Esophagus (tissue), 2 donors: ENCODE measurements around the gene TRIP6. TPM values are rescaled to one million over a fixed set of nuclear protein-coding genes. Genes with fewer than 3 reads are reported as not detected.

Experiments
- H3K27ac ChIP-seq, 2 donors: one replicate each; pipeline ENCODE4 v1.5.1; 2013; ENCODE audit warnings: low read depth in 2 of 2, mild to moderate bottlenecking in 2 of 2, inconsistent platforms in 1 of 2, low read length in 1 of 2, moderate library complexity in 1 of 2
- H3K27me3 ChIP-seq, 2 donors: one replicate each; pipeline ENCODE4 v1.6.1; 2013; ENCODE audit warnings: low read length in 2 of 2, control low read depth in 1 of 2, mild to moderate bottlenecking in 1 of 2; ENCODE audit not compliant: insufficient read depth in 2 of 2, control insufficient read depth in 1 of 2
- H3K36me3 ChIP-seq, 2 donors: one replicate each; pipeline ENCODE4 v1.6.1; 2013; ENCODE audit warnings: low read length in 1 of 2; ENCODE audit not compliant: control insufficient read depth in 2 of 2, insufficient read depth in 2 of 2
- H3K4me1 ChIP-seq, 2 donors: one replicate each; pipeline ENCODE4 v1.6.1; 2013; ENCODE audit warnings: low read length in 1 of 2; ENCODE audit not compliant: control insufficient read depth in 2 of 2, insufficient read depth in 2 of 2
- H3K4me3 ChIP-seq, 2 donors: one replicate each; pipeline ENCODE4 v1.5.1; 2013; ENCODE audit warnings: low read length in 2 of 2, mild to moderate bottlenecking in 2 of 2, low read depth in 1 of 2, moderate library complexity in 1 of 2
- H3K9me3 ChIP-seq, 2 donors: one replicate each; pipeline ENCODE4 v1.6.1; 2013; ENCODE audit warnings: mild to moderate bottlenecking in 2 of 2, low read depth in 1 of 2, low read length in 1 of 2, moderate library complexity in 1 of 2; ENCODE audit not compliant: control insufficient read depth in 2 of 2, insufficient read depth in 1 of 2
- WGBS, 2 donors: extraction: QIAGEN DNeasy Blood & Tissue Kit; methylation state at CpG; one replicate each; pipeline ENCODE4 v1.1.7; 2013; 5-methylcytosine and 5-hydroxymethylcytosine counted together
- polyA plus RNA-seq, 2 donors: library from polyadenylated mRNA; stranded (reverse); fragments of 200-250 nt; gene quantifications; one replicate each; pipeline ENCODE4 v1.2.3, GENCODE V29; 2013
- donor health status: healthy with polysubstance abuse.
- donor health status: Bipolar disorder and iron deficiency.

Gene TRIP6
- polyA plus RNA-seq, 2 donors: 39.4 to 75.0 TPM

DNA sequence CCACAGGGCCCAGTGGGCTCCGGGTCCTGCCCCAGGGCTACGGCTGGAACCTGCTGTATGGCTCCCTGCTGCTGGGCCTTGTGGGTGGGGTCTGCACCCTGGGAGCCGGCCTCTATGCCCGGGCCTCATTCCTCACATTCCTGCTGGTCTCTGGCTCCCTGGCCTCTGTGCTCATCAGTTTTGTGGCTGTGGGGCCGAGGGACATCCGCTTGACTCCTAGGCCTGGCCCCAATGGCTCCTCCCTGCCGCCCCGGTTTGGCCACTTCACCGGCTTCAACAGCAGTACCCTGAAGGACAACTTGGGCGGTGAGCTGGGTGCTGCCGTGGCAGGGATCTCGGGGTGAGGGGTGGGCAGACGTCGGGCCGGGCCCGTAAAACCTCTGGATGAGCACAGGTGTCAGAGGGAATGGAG, 10.3 kb upstream of the TRIP6 start:
- Histone ChIP-seq H3K27me3 (no peaks in the 10 kb centered on the region), H3K4me3 (no peak overlapping the region), H3K9me3 (no peaks in the 10 kb centered on the region), H3K27ac (no peak overlapping the region), H3K4me1 (no peaks in the 10 kb centered on the region), H3K36me3 (peaks cover 9 to 32% of the 10 kb centered on the region in 2 donors)
- WGBS, 2 donors: 93 to 95% methylated on average over 16 of the region's 16 CpGs

DNA sequence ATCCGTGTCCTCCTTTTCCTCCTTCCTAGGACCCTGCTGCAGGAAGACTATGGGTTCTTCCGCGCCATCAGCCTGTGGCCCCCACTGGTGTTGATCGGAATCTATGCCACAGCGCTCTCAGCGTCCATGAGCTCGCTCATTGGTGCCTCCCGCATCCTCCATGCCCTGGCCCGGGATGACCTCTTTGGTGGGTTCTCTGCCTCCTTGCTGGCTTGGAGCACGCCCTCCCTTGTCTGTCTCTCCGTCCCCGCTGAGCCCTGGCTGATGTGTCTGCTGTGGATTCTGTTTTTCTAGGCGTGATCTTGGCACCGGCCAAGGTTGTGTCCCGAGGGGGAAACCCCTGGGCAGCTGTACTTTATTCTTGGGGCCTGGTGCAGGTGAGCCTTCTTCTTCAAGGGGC, 7.3 kb upstream of the TRIP6 start:
- Histone ChIP-seq H3K36me3 (peaks cover 9 to 33% of the 10 kb centered on the region in 2 donors), H3K27ac (no peak overlapping the region), H3K4me3 (no peak overlapping the region), H3K9me3 (no peaks in the 10 kb centered on the region), H3K4me1 (no peaks in the 10 kb centered on the region), H3K27me3 (no peaks in the 10 kb centered on the region)
- 86 to 89% methylated on average over 15 of the region's 15 CpGs for WGBS, 2 donors

DNA sequence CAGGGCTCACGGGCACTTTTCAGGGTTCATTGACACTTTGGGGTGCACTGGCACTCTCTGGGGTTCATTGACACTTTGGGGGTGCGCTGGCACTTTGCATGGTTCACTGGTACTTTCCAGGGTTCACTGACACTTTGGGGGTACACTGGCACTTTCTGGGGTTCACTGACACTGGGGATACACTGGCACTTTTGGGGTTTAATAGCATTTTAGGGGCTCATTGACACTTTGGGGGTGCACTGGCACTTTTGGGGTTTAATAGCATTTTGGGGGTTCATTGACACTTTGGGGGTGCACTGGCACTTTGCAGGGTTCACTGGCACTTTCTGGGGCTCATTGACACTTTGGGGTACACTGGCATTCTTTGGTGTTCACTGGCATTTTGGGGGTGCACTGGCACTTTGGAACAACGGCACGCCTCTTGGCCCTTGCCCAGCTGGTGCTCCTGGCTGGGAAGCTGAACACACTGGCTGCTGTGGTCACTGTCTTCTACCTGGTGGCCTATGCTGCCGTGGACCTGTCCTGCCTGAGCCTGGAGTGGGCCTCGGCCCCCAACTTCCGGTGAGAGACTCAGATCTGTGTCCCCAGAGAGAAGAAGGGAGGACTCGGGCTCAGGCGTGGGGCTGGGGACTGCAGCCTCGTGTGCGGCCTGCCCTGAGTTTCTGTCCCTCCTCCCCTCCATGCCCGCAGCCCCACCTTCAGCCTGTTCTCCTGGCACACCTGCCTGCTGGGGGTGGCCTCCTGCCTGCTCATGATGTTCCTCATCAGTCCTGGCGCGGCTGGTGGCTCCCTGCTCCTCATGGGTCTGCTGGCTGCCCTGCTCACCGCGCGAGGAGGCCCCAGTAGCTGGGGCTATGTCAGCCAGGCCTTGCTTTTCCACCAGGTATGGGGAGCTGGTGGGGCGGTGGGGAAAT, 6.2 kb upstream of the TRIP6 start:
- H3K36me3 ChIP-seq: peaks cover 9 to 33% of the 10 kb centered on the region in 2 donors
- no peaks in the 10 kb centered on the region for H3K27me3 ChIP-seq
- no peak overlapping the region for H3K27ac ChIP-seq
- H3K4me1 ChIP-seq: peaks cover 0 to 4% of the 10 kb centered on the region in 2 donors
- 88 to 90% methylated on average over 17 to 18 of the region's 18 CpGs for WGBS, 2 donors
- H3K9me3 ChIP-seq: no peaks in the 10 kb centered on the region
- H3K4me3 ChIP-seq: no peak overlapping the region

DNA sequence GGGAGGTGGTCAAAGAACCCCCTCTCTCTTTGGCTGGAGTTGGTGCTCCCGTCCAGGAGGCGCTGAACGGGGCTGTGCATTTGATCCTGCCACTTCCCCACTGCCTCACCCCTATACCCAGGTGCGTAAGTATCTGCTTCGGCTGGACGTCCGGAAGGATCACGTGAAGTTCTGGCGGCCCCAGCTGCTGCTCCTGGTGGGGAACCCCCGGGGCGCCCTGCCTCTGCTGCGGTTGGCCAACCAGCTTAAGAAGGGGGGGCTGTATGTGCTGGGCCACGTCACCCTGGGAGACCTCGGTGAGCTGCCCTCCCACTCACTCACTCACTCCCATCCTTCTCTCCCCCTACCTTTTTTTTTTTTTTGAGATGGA, 5.6 kb upstream of the TRIP6 start:
- 93 to 97% methylated on average over 14 of the region's 14 CpGs for WGBS, 2 donors
- Histone ChIP-seq H3K4me1 (peaks cover 0 to 6% of the 10 kb centered on the region in 2 donors), H3K27me3 (no peaks in the 10 kb centered on the region), H3K27ac (no peak overlapping the region), H3K9me3 (no peaks in the 10 kb centered on the region), H3K36me3 (peaks cover 9 to 33% of the 10 kb centered on the region in 2 donors), H3K4me3 (no peak overlapping the region)

DNA sequence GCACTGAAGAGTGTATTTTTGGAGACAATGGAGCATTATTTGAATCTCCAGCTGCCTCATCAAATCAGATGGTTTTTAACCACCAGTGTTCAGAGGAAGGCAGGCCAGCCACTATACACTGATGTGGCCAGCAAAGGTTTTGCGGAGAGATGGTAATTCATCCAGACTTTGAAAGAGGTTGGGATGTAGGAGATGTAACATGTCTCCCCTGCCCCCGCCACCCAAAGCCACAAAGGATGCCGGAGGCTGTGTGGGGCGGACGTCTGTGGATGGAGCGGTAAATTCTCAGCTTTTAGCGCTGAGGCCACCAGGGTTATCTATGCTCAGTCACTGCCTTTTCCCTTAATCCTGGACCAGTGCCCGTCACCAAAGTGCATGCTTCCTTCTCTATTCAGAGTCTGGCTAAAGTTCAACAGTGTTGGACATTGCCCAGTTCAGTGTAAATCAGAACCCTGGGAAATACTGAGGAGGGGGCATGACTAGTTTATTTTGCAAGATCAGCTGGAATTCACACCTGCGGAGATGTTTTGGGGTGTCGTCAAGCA, 3.7 kb upstream of the TRIP6 start:
- 69 to 74% methylated on average over 10 of the region's 10 CpGs for WGBS, 2 donors
- Histone ChIP-seq H3K27ac (no peak overlapping the region), H3K4me3 (no peak overlapping the region), H3K36me3 (peaks cover 8 to 29% of the 10 kb centered on the region in 2 donors), H3K27me3 (no peaks in the 10 kb centered on the region), H3K4me1 (peaks cover 0 to 8% of the 10 kb centered on the region in 2 donors), H3K9me3 (no peaks in the 10 kb centered on the region)

DNA sequence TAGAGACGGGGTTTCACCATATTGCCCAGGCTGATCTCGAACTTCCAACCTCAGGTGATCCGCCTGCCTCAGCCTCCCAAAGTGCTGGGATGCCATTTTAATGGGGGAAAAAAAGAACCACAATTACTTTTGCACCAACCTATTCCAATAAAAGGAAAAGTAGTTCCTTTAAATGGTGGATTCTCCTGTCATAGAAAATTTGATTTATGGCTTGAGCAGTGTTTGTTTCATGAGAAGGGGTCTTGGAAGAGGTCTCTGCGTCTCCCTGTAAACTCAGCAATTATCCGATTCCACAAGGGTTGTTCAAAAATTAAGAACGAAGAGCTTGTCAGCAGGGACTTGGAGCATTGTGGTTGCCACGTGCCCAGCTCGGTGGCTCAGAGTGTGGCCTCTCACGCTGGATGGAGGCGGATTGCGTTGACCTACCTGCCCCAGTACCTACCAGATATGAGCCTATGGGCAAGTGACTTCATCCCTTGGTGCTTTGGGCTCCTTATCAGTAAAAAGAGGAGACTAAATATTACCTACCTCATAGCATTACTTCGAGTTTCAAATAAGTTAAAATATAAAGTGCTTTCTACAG, 2.8 kb upstream of the TRIP6 start:
- Histone ChIP-seq H3K4me3 (no peak overlapping the region), H3K9me3 (no peaks in the 10 kb centered on the region), H3K36me3 (peaks cover 4 to 24% of the 10 kb centered on the region in 2 donors), H3K27ac (no peak overlapping the region), H3K4me1 (peaks cover 0 to 8% of the 10 kb centered on the region in 2 donors), H3K27me3 (no peaks in the 10 kb centered on the region)
- 89 to 93% methylated on average over 12 of the region's 12 CpGs for WGBS, 2 donors

DNA sequence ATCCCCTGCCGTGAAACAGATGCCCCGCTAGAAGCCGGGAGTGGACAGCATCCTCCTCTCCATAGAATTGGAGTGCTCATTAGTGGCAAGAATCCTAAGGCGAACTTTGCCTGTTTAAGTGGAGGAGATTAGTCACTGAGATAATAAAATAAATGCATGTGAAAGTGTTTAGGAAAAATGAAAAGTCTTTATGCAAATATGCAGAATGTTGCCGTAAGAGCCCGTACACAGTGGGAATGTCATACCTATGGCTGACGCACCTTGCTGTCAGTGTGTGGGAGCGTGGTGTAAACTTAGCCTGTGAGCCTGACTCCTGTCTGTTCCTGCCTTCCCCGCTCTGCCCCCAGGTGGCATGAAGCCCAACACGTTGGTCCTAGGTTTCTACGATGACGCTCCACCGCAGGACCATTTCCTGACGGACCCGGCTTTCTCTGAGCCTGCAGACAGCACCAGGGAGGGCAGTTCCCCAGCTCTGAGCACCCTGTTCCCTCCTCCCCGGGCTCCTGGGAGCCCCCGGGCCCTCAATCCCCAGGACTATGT, 1.7 kb upstream of the TRIP6 start:
- Histone ChIP-seq H3K9me3 (no peaks in the 10 kb centered on the region), H3K27me3 (no peaks in the 10 kb centered on the region), H3K36me3 (peaks cover 4 to 21% of the 10 kb centered on the region in 2 donors), H3K4me3 (peak overlapping the region; percentile 25 to 81), H3K27ac (peak overlapping the region; percentile 89 to 96), H3K4me1 (peaks cover 0 to 8% of the 10 kb centered on the region in 2 donors)
- WGBS, 2 donors: 44 to 59% methylated on average over 17 of the region's 17 CpGs

DNA sequence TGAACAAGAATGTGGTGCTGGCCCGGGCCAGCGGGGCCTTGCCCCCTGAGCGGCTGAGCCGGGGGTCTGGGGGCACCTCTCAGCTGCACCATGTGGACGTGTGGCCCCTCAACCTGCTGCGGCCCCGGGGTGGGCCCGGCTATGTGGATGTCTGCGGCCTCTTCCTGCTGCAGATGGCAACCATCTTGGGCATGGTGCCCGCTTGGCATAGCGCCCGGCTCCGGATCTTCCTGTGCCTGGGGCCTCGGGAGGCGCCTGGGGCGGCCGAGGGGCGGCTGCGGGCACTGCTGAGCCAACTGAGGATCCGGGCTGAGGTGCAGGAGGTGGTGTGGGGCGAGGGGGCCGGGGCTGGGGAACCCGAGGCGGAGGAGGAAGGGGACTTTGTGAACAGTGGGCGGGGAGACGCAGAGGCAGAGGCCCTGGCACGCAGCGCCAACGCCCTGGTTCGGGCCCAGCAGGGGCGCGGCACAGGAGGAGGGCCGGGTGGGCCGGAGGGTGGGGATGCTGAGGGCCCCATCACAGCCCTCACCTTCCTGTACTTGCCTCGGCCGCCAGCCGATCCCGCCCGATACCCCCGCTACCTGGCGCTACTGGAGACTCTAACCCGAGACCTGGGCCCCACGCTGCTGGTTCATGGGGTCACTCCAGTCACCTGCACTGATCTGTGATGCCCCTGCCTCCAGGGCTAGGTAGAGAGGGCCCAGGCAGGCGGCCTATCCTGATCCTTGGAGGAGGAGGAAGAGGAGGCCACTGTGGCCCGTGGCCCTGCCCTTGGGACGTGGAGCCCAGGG, 1.1 kb upstream of the TRIP6 start:
- 33 to 42% methylated on average over 42 to 46 of the region's 46 CpGs for WGBS, 2 donors
- peaks cover 0 to 8% of the 10 kb centered on the region in 2 donors for H3K4me1 ChIP-seq
- H3K4me3 ChIP-seq: peak overlapping the region; percentile 79 to 81
- peaks cover 0 to 18% of the 10 kb centered on the region in 2 donors for H3K36me3 ChIP-seq
- peak overlapping the region; percentile 89 to 96 for H3K27ac ChIP-seq
- H3K27me3 ChIP-seq: no peaks in the 10 kb centered on the region
- no peaks in the 10 kb centered on the region for H3K9me3 ChIP-seq

DNA sequence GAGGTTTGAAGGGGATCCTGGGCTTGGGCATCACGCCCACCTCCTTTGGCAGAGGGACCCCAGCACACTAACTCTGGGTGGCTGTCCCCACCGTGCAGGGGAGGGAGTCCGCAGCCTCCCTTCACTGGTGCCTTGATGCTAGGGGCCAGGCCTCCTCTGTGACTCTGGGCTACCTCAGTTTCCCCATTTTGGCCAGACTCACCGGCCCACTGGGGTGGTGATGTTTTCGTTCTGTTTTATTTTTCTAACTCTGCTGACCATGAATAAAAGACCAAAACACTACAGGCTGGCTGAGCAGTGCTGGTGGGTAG, 503 bp upstream of the TRIP6 start:
- WGBS, 2 donors: 29 to 46% methylated on average over 5 of the region's 5 CpGs
- Histone ChIP-seq H3K27me3 (no peaks in the 10 kb centered on the region), H3K36me3 (peaks cover 0 to 18% of the 10 kb centered on the region in 2 donors), H3K4me3 (peak overlapping the region; percentile 79 to 81), H3K4me1 (peaks cover 0 to 8% of the 10 kb centered on the region in 2 donors), H3K9me3 (no peaks in the 10 kb centered on the region), H3K27ac (peak overlapping the region; percentile 89 to 96)
